ENCODE results near the gene KSR1. TPM values are rescaled to one million over a fixed set of nuclear protein-coding genes. Genes with fewer than 3 reads are reported as not detected.

KSR1 gene
- total RNA-seq, 1 donor from 2014 or later = 114 TPM

- peak overlapping the region; percentile 72 for H3K4me3 Mint-ChIP-seq
- ChIA-PET CTCF (interaction anchor here (0.6 to 3.6 kb wide), 5 partner anchors 13 to 211 kb away, joined by 3 to 16 read pairs (median 3); partner anchors contain the start of gene KSR1), POLR2A (interaction anchor here (0.9 to 4.3 kb wide), 13 partner anchors 12 to 251 kb away, joined by 3 to 41 read pairs (median 4); partner anchors contain the start of genes KSR1 and WSB1)
- ATAC-seq (ENCODE audit: low read depth) (peak; percentile 74), DNase-seq (peak; percentile 48)
- intact Hi-C loops (cut with micrococcal nuclease) = loop anchor here (1.0 to 5.0 kb wide), 6 partner anchors 9 to 162 kb away; partner anchors contain the start of gene KSR1
- H3K9me3 Mint-ChIP-seq = no peaks in the 10 kb centered on the region
- H3K27ac Mint-ChIP-seq = peak overlapping the region; percentile 90
- TF ChIP-seq CTCF (IDR thresholded peaks at IDR 0.05) = no peak
- no peaks in the 10 kb centered on the region for H3K36me3 Mint-ChIP-seq (ENCODE audit: low read depth)
- H3K27me3 Mint-ChIP-seq = no peaks in the 10 kb centered on the region
- peaks cover 76% of the 10 kb centered on the region for H3K4me1 Mint-ChIP-seq
Observed at GRCh38 chr17:27544350-27545131, 88.3 kb downstream of the KSR1 start.

- POLR2A ChIA-PET = interaction anchor here (0.6 to 4.3 kb wide), 9 partner anchors 15 to 356 kb away, joined by 3 to 41 read pairs (median 4); partner anchors contain the start of gene KSR1
- peak overlapping the region; percentile 52 for H3K4me3 Mint-ChIP-seq
- CTCF ChIA-PET = interaction anchor here (1.6 to 3.6 kb wide), 3 partner anchors 17 to 89 kb away, joined by 3 to 16 read pairs (median 8); partner anchors contain the start of gene KSR1
- peaks cover 68% of the 10 kb centered on the region for H3K4me1 Mint-ChIP-seq
- TF ChIP-seq CTCF (IDR thresholded peaks at IDR 0.05) = no peak
- peak overlapping the region; percentile 90 for H3K27ac Mint-ChIP-seq
- DNase-seq = no peak
- no peaks in the 10 kb centered on the region for H3K27me3 Mint-ChIP-seq
- intact Hi-C loops (cut with micrococcal nuclease) = loop anchor here (2.0 kb wide), 2 partner anchors 15 to 39 kb away; no protein-coding TSS in a partner anchor
- ATAC-seq (ENCODE audit: low read depth) = no peak
- peaks cover 4% of the 10 kb centered on the region for H3K36me3 Mint-ChIP-seq (ENCODE audit: low read depth)
- no peaks in the 10 kb centered on the region for H3K9me3 Mint-ChIP-seq
Observed at GRCh38 chr17:27545562-27546229, 89.4 kb downstream of the KSR1 start.

- POLR2A ChIA-PET = interaction anchor here (0.5 to 4.3 kb wide), 5 partner anchors 40 to 262 kb away, joined by 4 to 41 read pairs (median 6); partner anchors contain the start of gene KSR1
Observed at GRCh38 chr17:27546624-27547300, 90.5 kb downstream of the KSR1 start.

GRCh38 chr17:27547301-27547683 lies 91.0 kb downstream of the KSR1 start:
- peak overlapping the region; percentile 36 for H3K27ac Mint-ChIP-seq
- H3K27me3 Mint-ChIP-seq = no peaks in the 10 kb centered on the region
- no peak for TF ChIP-seq CTCF (IDR thresholded peaks at IDR 0.05)
- peak overlapping the region; percentile 33 for H3K4me3 Mint-ChIP-seq
- intact Hi-C loops (cut with micrococcal nuclease) = loop anchor here (2.0 kb wide), 1 partner anchor 38 kb away; no protein-coding TSS in a partner anchor
- H3K4me1 Mint-ChIP-seq = peaks cover 58% of the 10 kb centered on the region
- ATAC-seq (ENCODE audit: low read depth) = no peak
- ChIA-PET CTCF (interaction anchor here (1.0 to 3.6 kb wide), 2 partner anchors 53 to 91 kb away, joined by 5 to 16 read pairs; partner anchors contain the start of gene KSR1), POLR2A (interaction anchor here (1.4 to 4.3 kb wide), 3 partner anchors 51 to 91 kb away, joined by 4 to 41 read pairs (median 4); partner anchors contain the start of gene KSR1)
- DNase-seq = no peak
- H3K9me3 Mint-ChIP-seq = no peaks in the 10 kb centered on the region
- peaks cover 16% of the 10 kb centered on the region for H3K36me3 Mint-ChIP-seq (ENCODE audit: low read depth)

More at GRCh38 chr17:27546624-27547300, 90.5 kb downstream of the KSR1 start:
- Mint-ChIP-seq H3K9me3 (no peaks in the 10 kb centered on the region), H3K27ac (peak overlapping the region; percentile 36), H3K27me3 (no peaks in the 10 kb centered on the region), H3K36me3 (ENCODE audit: low read depth) (peaks cover 12% of the 10 kb centered on the region), H3K4me1 (peaks cover 60% of the 10 kb centered on the region), H3K4me3 (peak overlapping the region; percentile 33)
- no peak for TF ChIP-seq CTCF (IDR thresholded peaks at IDR 0.05)
- CTCF ChIA-PET = interaction anchor here (0.9 to 3.6 kb wide), 3 partner anchors 22 to 91 kb away, joined by 3 to 16 read pairs (median 5); partner anchors contain the start of gene KSR1
- DNase-seq = no peak
- ATAC-seq (ENCODE audit: low read depth) = peak; percentile 34
- intact Hi-C loops (cut with micrococcal nuclease) = loop anchor here (2.0 kb wide), 1 partner anchor 38 kb away; no protein-coding TSS in a partner anchor
